Measurements from ENCODE around the gene CELF5. TPM values are rescaled to one million over a fixed set of nuclear protein-coding genes. Genes with fewer than 3 reads are reported as not detected.

Gene CELF5
- total RNA-seq, 2 experiments from 2014 or later: 0.20 to 0.56 TPM

GRCh38 chr19:3196064-3196932 is 28.2 kb upstream of the CELF5 start:
- Mint-ChIP-seq H3K4me1 (ENCODE audit: low read depth) (no peaks in the 10 kb centered on the region), H3K27ac (no peak overlapping the region), H3K36me3 (ENCODE audit: low read depth) (peaks cover 16% of the 10 kb centered on the region), H3K27me3 (no peaks in the 10 kb centered on the region), H3K9me3 (no peaks in the 10 kb centered on the region), H3K4me3 (no peak overlapping the region)
- DNase-seq (no peak), ATAC-seq (no peak)
- POLR2A ChIA-PET: no interaction called here
- intact Hi-C loops (cut with micrococcal nuclease): no loop called here
- CTCF ChIA-PET: no interaction called here
- TF ChIP-seq CTCF (IDR thresholded peaks at IDR 0.05): no peak

GRCh38 chr19:3196933-3197205 is 27.6 kb upstream of the CELF5 start:
- intact Hi-C loops (cut with micrococcal nuclease): no loop called here
- POLR2A ChIA-PET: no interaction called here

GRCh38 chr19:3198901-3199700 is 25.4 kb upstream of the CELF5 start:
- no peak for ATAC-seq
- Mint-ChIP-seq H3K9me3 (no peaks in the 10 kb centered on the region), H3K36me3 (ENCODE audit: low read depth) (peaks cover 7% of the 10 kb centered on the region), H3K27ac (no peak overlapping the region), H3K4me1 (ENCODE audit: low read depth) (no peaks in the 10 kb centered on the region), H3K4me3 (no peak overlapping the region), H3K27me3 (no peaks in the 10 kb centered on the region)
- POLR2A ChIA-PET: no interaction called here
- DNase-seq: no peak
- intact Hi-C loops (cut with micrococcal nuclease): no loop called here
- CTCF ChIA-PET: no interaction called here
- TF ChIP-seq CTCF (IDR thresholded peaks at IDR 0.05): no peak

More at GRCh38 chr19:3196933-3197205, 27.6 kb upstream of the CELF5 start:
- TF ChIP-seq CTCF (IDR thresholded peaks at IDR 0.05): no peak
- H3K4me1 Mint-ChIP-seq (ENCODE audit: low read depth): no peaks in the 10 kb centered on the region
- no peaks in the 10 kb centered on the region for H3K27me3 Mint-ChIP-seq
- H3K9me3 Mint-ChIP-seq: no peaks in the 10 kb centered on the region
- ATAC-seq (no peak), DNase-seq (no peak)
- no peak overlapping the region for H3K4me3 Mint-ChIP-seq
- H3K27ac Mint-ChIP-seq: no peak overlapping the region
- H3K36me3 Mint-ChIP-seq (ENCODE audit: low read depth): peaks cover 12% of the 10 kb centered on the region
- CTCF ChIA-PET: no interaction called here

- H3K4me3 Mint-ChIP-seq: no peak overlapping the region
- H3K27ac Mint-ChIP-seq: no peak overlapping the region
- no peaks in the 10 kb centered on the region for H3K9me3 Mint-ChIP-seq
- ATAC-seq (no peak), DNase-seq (no peak)
- H3K27me3 Mint-ChIP-seq: no peaks in the 10 kb centered on the region
- TF ChIP-seq CTCF (IDR thresholded peaks at IDR 0.05): no peak
- CTCF ChIA-PET: no interaction called here
- intact Hi-C loops (cut with micrococcal nuclease): no loop called here
- POLR2A ChIA-PET: interaction anchor here (1.0 kb wide), 2 partner anchors 10 to 29 kb away, joined by 3 read pairs; no protein-coding TSS in a partner anchor
- no peaks in the 10 kb centered on the region for H3K4me1 Mint-ChIP-seq (ENCODE audit: low read depth)
- H3K36me3 Mint-ChIP-seq (ENCODE audit: low read depth): peaks cover 4% of the 10 kb centered on the region
Measured at GRCh38 chr19:3201072-3201700, 23.3 kb upstream of the CELF5 start.

GRCh38 chr19:3201911-3202310 is 22.6 kb upstream of the CELF5 start:
- H3K36me3 Mint-ChIP-seq (ENCODE audit: low read depth): peaks cover 4% of the 10 kb centered on the region
- no peak overlapping the region for H3K4me3 Mint-ChIP-seq
- H3K27me3 Mint-ChIP-seq: no peaks in the 10 kb centered on the region
- ATAC-seq (no peak), DNase-seq (no peak)
- H3K4me1 Mint-ChIP-seq (ENCODE audit: low read depth): no peaks in the 10 kb centered on the region
- ChIA-PET POLR2A (no interaction called here), CTCF (no interaction called here)
- H3K9me3 Mint-ChIP-seq: no peaks in the 10 kb centered on the region
- TF ChIP-seq CTCF (IDR thresholded peaks at IDR 0.05): no peak
- no peak overlapping the region for H3K27ac Mint-ChIP-seq
- intact Hi-C loops (cut with micrococcal nuclease): no loop called here
